Measurements from ENCODE around the gene BTBD2. TPM values are rescaled to one million over a fixed set of nuclear protein-coding genes. Genes with fewer than 3 reads are reported as not detected.

The BTBD2 gene
- total RNA-seq, 1 donor from 2014 or later: 62.0 TPM

GRCh38 chr19:2039089-2039958 lies 23.8 kb upstream of the BTBD2 start:
- peaks cover 59% of the 10 kb centered on the region for H3K36me3 ChIP-seq
- no peak overlapping the region for H3K27ac ChIP-seq
- intact Hi-C loops (cut with DNase I): no loop called here
- H3K4me1 ChIP-seq: peaks cover 43% of the 10 kb centered on the region
- no peak for ATAC-seq
- DNase-seq: no peak
- no peaks in the 10 kb centered on the region for H3K27me3 ChIP-seq (ENCODE audit: low read depth)
- no peak overlapping the region for H3K4me3 ChIP-seq
- H3K9me3 ChIP-seq: peaks cover 7% of the 10 kb centered on the region
- no peak for TF ChIP-seq CTCF (IDR thresholded peaks at IDR 0.05)

- Histone ChIP-seq H3K4me3 (no peak overlapping the region), H3K9me3 (peaks cover 7% of the 10 kb centered on the region), H3K36me3 (peaks cover 54% of the 10 kb centered on the region), H3K27ac (no peak overlapping the region), H3K27me3 (ENCODE audit: low read depth) (no peaks in the 10 kb centered on the region), H3K4me1 (peaks cover 42% of the 10 kb centered on the region)
- ATAC-seq: no peak
- TF ChIP-seq CTCF (IDR thresholded peaks at IDR 0.05): no peak
- intact Hi-C loops (cut with DNase I): no loop called here
- DNase-seq: no peak
Observed at GRCh38 chr19:2038284-2039088, 23.0 kb upstream of the BTBD2 start.

GRCh38 chr19:2037651-2038255 lies 22.2 kb upstream of the BTBD2 start:
- DNase-seq (no peak), ATAC-seq (no peak)
- peaks cover 49% of the 10 kb centered on the region for H3K36me3 ChIP-seq
- H3K4me3 ChIP-seq: no peak overlapping the region
- H3K27me3 ChIP-seq (ENCODE audit: low read depth): no peaks in the 10 kb centered on the region
- intact Hi-C loops (cut with DNase I): no loop called here
- H3K27ac ChIP-seq: no peak overlapping the region
- no peak for TF ChIP-seq CTCF (IDR thresholded peaks at IDR 0.05)
- peaks cover 7% of the 10 kb centered on the region for H3K9me3 ChIP-seq
- H3K4me1 ChIP-seq: peaks cover 42% of the 10 kb centered on the region

- no peak for DNase-seq
- Histone ChIP-seq H3K27ac (no peak overlapping the region), H3K9me3 (peaks cover 7% of the 10 kb centered on the region), H3K4me3 (no peak overlapping the region), H3K36me3 (peaks cover 38% of the 10 kb centered on the region), H3K27me3 (ENCODE audit: low read depth) (no peaks in the 10 kb centered on the region), H3K4me1 (peaks cover 42% of the 10 kb centered on the region)
- TF ChIP-seq CTCF (IDR thresholded peaks at IDR 0.05): no peak
- intact Hi-C loops (cut with DNase I): no loop called here
- no peak for ATAC-seq
Observed at GRCh38 chr19:2036424-2036823, 20.9 kb upstream of the BTBD2 start.

GRCh38 chr19:2035590-2035991 lies 20.1 kb upstream of the BTBD2 start:
- Histone ChIP-seq H3K27me3 (ENCODE audit: low read depth) (no peaks in the 10 kb centered on the region), H3K36me3 (peaks cover 30% of the 10 kb centered on the region), H3K4me3 (no peak overlapping the region), H3K4me1 (peaks cover 39% of the 10 kb centered on the region), H3K27ac (peak overlapping the region; percentile 46), H3K9me3 (peaks cover 7% of the 10 kb centered on the region)
- peak; percentile 45 for DNase-seq
- ATAC-seq: no peak
- no peak for TF ChIP-seq CTCF (IDR thresholded peaks at IDR 0.05)
- intact Hi-C loops (cut with DNase I): no loop called here
